ENCODE measurements around the gene ORC2.

DNA sequence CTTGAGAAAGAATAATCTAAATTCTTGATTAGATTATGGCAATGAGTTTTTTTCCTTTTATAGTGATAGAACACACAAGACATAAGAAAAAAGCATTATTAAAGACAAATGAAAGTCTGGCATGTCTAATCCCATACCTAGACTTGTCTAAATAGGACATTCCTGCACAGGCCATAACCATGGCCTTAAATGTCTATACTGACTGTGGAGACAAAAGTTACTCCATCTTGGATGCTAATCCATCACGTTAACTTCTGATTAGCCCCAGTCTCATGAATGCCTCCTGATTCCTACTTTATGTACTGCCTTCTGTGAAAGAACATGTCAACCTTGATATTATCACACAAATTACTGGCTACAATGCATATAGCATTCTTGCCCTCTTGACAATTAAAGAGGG, 23.6 kb downstream of the ORC2 start:
- no peak for TF ChIP-seq ZZZ3 (IDR thresholded peaks at IDR 0.05; ENCODE audit: control insufficient read depth, insufficient read length, low read depth)
- no peak for TF ChIP-seq RAD51 (IDR thresholded peaks at IDR 0.05)
- no peak for TF ChIP-seq POLR2AphosphoS5 (IDR thresholded peaks at IDR 0.05; ENCODE audit: low read length)
- TF ChIP-seq POLR2A (IDR thresholded peaks at IDR 0.05; ENCODE audit: low read depth, low read length), result no peak
- TF ChIP-seq SMC3 (IDR thresholded peaks at IDR 0.05; ENCODE audit: borderline replicate concordance, low read length), result no peak
- no peak for TF ChIP-seq TCF7 (IDR thresholded peaks at IDR 0.05; ENCODE audit: borderline replicate concordance)
- TF ChIP-seq TAF1 (IDR thresholded peaks at IDR 0.05; ENCODE audit: borderline replicate concordance, low read depth, low read length), result no peak
- TF ChIP-seq EZH2 (IDR thresholded peaks at IDR 0.05; ENCODE audit: borderline replicate concordance, control insufficient read depth, low read depth, low read length), result no peak
- no peak for TF ChIP-seq POLR2AphosphoS2 (IDR thresholded peaks at IDR 0.05; ENCODE audit: low read depth, low read length)
- TF ChIP-seq, protein P1, sequence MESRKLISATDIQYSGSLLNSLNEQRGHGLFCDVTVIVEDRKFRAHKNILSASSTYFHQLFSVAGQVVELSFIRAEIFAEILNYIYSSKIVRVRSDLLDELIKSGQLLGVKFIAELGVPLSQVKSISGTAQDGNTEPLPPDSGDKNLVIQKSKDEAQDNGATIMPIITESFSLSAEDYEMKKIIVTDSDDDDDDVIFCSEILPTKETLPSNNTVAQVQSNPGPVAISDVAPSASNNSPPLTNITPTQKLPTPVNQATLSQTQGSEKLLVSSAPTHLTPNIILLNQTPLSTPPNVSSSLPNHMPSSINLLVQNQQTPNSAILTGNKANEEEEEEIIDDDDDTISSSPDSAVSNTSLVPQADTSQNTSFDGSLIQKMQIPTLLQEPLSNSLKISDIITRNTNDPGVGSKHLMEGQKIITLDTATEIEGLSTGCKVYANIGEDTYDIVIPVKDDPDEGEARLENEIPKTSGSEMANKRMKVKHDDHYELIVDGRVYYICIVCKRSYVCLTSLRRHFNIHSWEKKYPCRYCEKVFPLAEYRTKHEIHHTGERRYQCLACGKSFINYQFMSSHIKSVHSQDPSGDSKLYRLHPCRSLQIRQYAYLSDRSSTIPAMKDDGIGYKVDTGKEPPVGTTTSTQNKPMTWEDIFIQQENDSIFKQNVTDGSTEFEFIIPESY (IDR thresholded peaks at IDR 0.05), result no peak
- TF ChIP-seq STAT1 (conservative IDR thresholded peaks at IDR 0.05), result no peak

Data from GM12878 (cell line).